Keratinocyte (primary cell): Measurements from ENCODE around the gene KRT6C.

Source experiments
- EZH2 ChIP-seq: IDR thresholded peaks from one replicate; pipeline ENCODE4 v1.6.1; 2012; ENCODE audit warnings: inconsistent platforms, mild to moderate bottlenecking, low read length, moderate library complexity
- TF ChIP-seq, protein P1 (sequence below), 3 experiments: IDR thresholded peaks in 1 of 3; conservative IDR thresholded peaks in 1 of 3; optimal IDR thresholded peaks in 1 of 3; 2 replicates in 2 of 3; 3 replicates in 1 of 3; pipeline versions ENCODE3 to v1.5.1; 2011; ENCODE audit warnings: low read length in 3 of 3, mild to moderate bottlenecking in 3 of 3, moderate library complexity in 2 of 3, control low read depth in 1 of 3, inconsistent platforms in 1 of 3; ENCODE audit not compliant: insufficient read depth in 2 of 3; ENCODE audit errors: extremely low read depth in 1 of 3

DNA sequence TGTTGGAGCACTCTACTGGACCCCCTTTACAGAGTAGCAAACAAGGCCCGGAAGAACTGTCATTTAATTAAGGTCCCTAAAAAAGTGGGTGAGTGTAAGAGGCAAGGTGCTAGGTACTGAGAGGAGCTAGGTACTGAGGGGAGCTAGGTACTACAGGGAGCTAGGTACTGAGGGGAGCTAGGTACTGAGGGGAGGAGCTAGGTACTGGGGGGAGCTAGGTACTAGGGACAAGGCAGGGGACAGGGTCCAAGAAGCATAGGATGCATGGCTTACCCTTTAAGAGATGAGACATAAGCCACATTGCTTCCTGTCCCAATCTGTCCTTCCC, 41.7 kb upstream of the KRT6C start:
- TF ChIP-seq, protein P1, sequence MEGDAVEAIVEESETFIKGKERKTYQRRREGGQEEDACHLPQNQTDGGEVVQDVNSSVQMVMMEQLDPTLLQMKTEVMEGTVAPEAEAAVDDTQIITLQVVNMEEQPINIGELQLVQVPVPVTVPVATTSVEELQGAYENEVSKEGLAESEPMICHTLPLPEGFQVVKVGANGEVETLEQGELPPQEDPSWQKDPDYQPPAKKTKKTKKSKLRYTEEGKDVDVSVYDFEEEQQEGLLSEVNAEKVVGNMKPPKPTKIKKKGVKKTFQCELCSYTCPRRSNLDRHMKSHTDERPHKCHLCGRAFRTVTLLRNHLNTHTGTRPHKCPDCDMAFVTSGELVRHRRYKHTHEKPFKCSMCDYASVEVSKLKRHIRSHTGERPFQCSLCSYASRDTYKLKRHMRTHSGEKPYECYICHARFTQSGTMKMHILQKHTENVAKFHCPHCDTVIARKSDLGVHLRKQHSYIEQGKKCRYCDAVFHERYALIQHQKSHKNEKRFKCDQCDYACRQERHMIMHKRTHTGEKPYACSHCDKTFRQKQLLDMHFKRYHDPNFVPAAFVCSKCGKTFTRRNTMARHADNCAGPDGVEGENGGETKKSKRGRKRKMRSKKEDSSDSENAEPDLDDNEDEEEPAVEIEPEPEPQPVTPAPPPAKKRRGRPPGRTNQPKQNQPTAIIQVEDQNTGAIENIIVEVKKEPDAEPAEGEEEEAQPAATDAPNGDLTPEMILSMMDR (optimal IDR thresholded peaks at IDR 0.05 in 1 of 3, IDR thresholded peaks at IDR 0.05 in 1 of 3, conservative IDR thresholded peaks at IDR 0.05 in 1 of 3; ENCODE audit: extremely low read depth in 1 of 3, insufficient read depth in 2 of 3, low read length in 3 of 3), result no peak
- TF ChIP-seq EZH2, result no peak
